Activated T-helper 2 cell treated with anti-CD3 and anti-CD28 coated beads, Interferon-gamma antibody, Interleukin-2, Interleukin-4, amounts not matched to agents 10 μg/mL and 5 μg/mL and 100 μg/mL, durations not matched to agents 14 hours and 24 hours and 36 hours (primary cell): ENCODE data around the gene PAX7. TPM values are rescaled to one million over a fixed set of nuclear protein-coding genes. Genes with fewer than 3 reads are reported as not detected.

Experiments
- DNase-seq: peaks from one replicate; pipeline ENCODE4 v3.0.0; 2021; ENCODE audit warnings: low spot score
- H3K27ac Mint-ChIP-seq: one replicate; pipeline ENCODE4 v1.8.0; 2021; ENCODE audit warnings: mixed read lengths
- H3K27me3 Mint-ChIP-seq: one replicate; pipeline ENCODE4 v1.8.0; 2021; ENCODE audit warnings: low read depth, mixed read lengths
- H3K36me3 Mint-ChIP-seq: one replicate; pipeline ENCODE4 v1.8.0; 2021; ENCODE audit warnings: low read depth, mixed read lengths
- H3K4me1 Mint-ChIP-seq: one replicate; pipeline ENCODE4 v1.8.0; 2021; ENCODE audit warnings: low read depth, mixed read lengths
- H3K4me3 Mint-ChIP-seq: one replicate; pipeline ENCODE4 v1.8.0; 2021; ENCODE audit warnings: low read depth, mild to moderate bottlenecking, moderate library complexity, mixed read lengths
- H3K9me3 Mint-ChIP-seq: one replicate; pipeline ENCODE4 v1.8.0; 2021; ENCODE audit warnings: mixed read lengths
- intact Hi-C: fragments of 100-400 bp; cut with micrococcal nuclease; formaldehyde crosslinking; loops from one replicate; pipeline ENCODE4 v1.15.1; 2023
- total RNA-seq: library from RNA; stranded (reverse); gene quantifications from 2 replicates; pipeline ENCODE4 v1.2.3, GENCODE V29; 2022

The PAX7 gene
- total RNA-seq, 1 donor from 2014 or later = not detected

GRCh38 chr1:18726368-18726767 is 95.7 kb downstream of the PAX7 start:
- intact Hi-C loops = no loop called here
- no peak for DNase-seq
- H3K4me3 Mint-ChIP-seq = no peak overlapping the region
- H3K36me3 Mint-ChIP-seq = no peaks in the 10 kb centered on the region
- H3K27ac Mint-ChIP-seq = no peak overlapping the region
- no peaks in the 10 kb centered on the region for H3K4me1 Mint-ChIP-seq
- H3K9me3 Mint-ChIP-seq = no peaks in the 10 kb centered on the region
- peaks cover 39% of the 10 kb centered on the region for H3K27me3 Mint-ChIP-seq

- Mint-ChIP-seq H3K36me3 (no peaks in the 10 kb centered on the region), H3K9me3 (no peaks in the 10 kb centered on the region), H3K27ac (no peak overlapping the region), H3K4me3 (no peak overlapping the region), H3K4me1 (no peaks in the 10 kb centered on the region), H3K27me3 (peaks cover 33% of the 10 kb centered on the region)
- intact Hi-C loops = no loop called here
- no peak for DNase-seq
These were observed 97.3 kb downstream of the PAX7 start for GRCh38 chr1:18727956-18728355.

GRCh38 chr1:18730321-18730720 is 99.7 kb downstream of the PAX7 start:
- H3K36me3 Mint-ChIP-seq = no peaks in the 10 kb centered on the region
- H3K4me1 Mint-ChIP-seq = no peaks in the 10 kb centered on the region
- intact Hi-C loops = no loop called here
- H3K4me3 Mint-ChIP-seq = no peak overlapping the region
- peaks cover 23% of the 10 kb centered on the region for H3K27me3 Mint-ChIP-seq
- H3K27ac Mint-ChIP-seq = no peak overlapping the region
- H3K9me3 Mint-ChIP-seq = no peaks in the 10 kb centered on the region
- no peak for DNase-seq

GRCh38 chr1:18731148-18731547 is 100.5 kb downstream of the PAX7 start:
- peaks cover 15% of the 10 kb centered on the region for H3K27me3 Mint-ChIP-seq
- no peaks in the 10 kb centered on the region for H3K9me3 Mint-ChIP-seq
- DNase-seq = no peak

GRCh38 chr1:18731591-18732235 is 101.1 kb downstream of the PAX7 start:
- Mint-ChIP-seq H3K9me3 (no peaks in the 10 kb centered on the region), H3K36me3 (no peaks in the 10 kb centered on the region), H3K27me3 (peaks cover 12% of the 10 kb centered on the region), H3K27ac (no peak overlapping the region), H3K4me3 (no peak overlapping the region), H3K4me1 (no peaks in the 10 kb centered on the region)
- DNase-seq = no peak
- intact Hi-C loops = no loop called here

More at GRCh38 chr1:18731148-18731547, 100.5 kb downstream of the PAX7 start:
- no peak overlapping the region for H3K27ac Mint-ChIP-seq
- H3K4me3 Mint-ChIP-seq = no peak overlapping the region
- intact Hi-C loops = no loop called here
- H3K4me1 Mint-ChIP-seq = no peaks in the 10 kb centered on the region
- no peaks in the 10 kb centered on the region for H3K36me3 Mint-ChIP-seq

- no peak for DNase-seq
- Mint-ChIP-seq H3K27me3 (peaks cover 5% of the 10 kb centered on the region), H3K4me3 (no peak overlapping the region), H3K27ac (no peak overlapping the region), H3K36me3 (no peaks in the 10 kb centered on the region), H3K4me1 (no peaks in the 10 kb centered on the region), H3K9me3 (no peaks in the 10 kb centered on the region)
- intact Hi-C loops = no loop called here
These were observed 102.0 kb downstream of the PAX7 start for GRCh38 chr1:18732686-18733085.

GRCh38 chr1:18734001-18734400 is 103.4 kb downstream of the PAX7 start:
- H3K4me3 Mint-ChIP-seq = no peak overlapping the region
- intact Hi-C loops = no loop called here
- no peaks in the 10 kb centered on the region for H3K9me3 Mint-ChIP-seq
- H3K27me3 Mint-ChIP-seq = peaks cover 4% of the 10 kb centered on the region
- H3K36me3 Mint-ChIP-seq = no peaks in the 10 kb centered on the region
- no peak overlapping the region for H3K27ac Mint-ChIP-seq
- DNase-seq = no peak
- no peaks in the 10 kb centered on the region for H3K4me1 Mint-ChIP-seq

- Mint-ChIP-seq H3K9me3 (no peaks in the 10 kb centered on the region), H3K27me3 (peaks cover 4% of the 10 kb centered on the region)
These were observed 104.0 kb downstream of the PAX7 start for GRCh38 chr1:18734461-18735223.

GRCh38 chr1:18735224-18735997 is 104.8 kb downstream of the PAX7 start:
- no peaks in the 10 kb centered on the region for H3K36me3 Mint-ChIP-seq
- H3K9me3 Mint-ChIP-seq = no peaks in the 10 kb centered on the region
- H3K27ac Mint-ChIP-seq = no peak overlapping the region
- DNase-seq = no peak
- H3K4me1 Mint-ChIP-seq = no peaks in the 10 kb centered on the region
- H3K27me3 Mint-ChIP-seq = peaks cover 4% of the 10 kb centered on the region
- H3K4me3 Mint-ChIP-seq = no peak overlapping the region
- intact Hi-C loops = no loop called here

More at GRCh38 chr1:18734461-18735223, 104.0 kb downstream of the PAX7 start:
- H3K4me1 Mint-ChIP-seq = no peaks in the 10 kb centered on the region
- intact Hi-C loops = no loop called here
- DNase-seq = no peak
- no peaks in the 10 kb centered on the region for H3K36me3 Mint-ChIP-seq
- H3K27ac Mint-ChIP-seq = no peak overlapping the region
- no peak overlapping the region for H3K4me3 Mint-ChIP-seq

GRCh38 chr1:18736958-18737357 is 106.3 kb downstream of the PAX7 start:
- Mint-ChIP-seq H3K4me3 (no peak overlapping the region), H3K4me1 (no peaks in the 10 kb centered on the region), H3K27ac (no peak overlapping the region), H3K9me3 (no peaks in the 10 kb centered on the region), H3K27me3 (peaks cover 2% of the 10 kb centered on the region), H3K36me3 (no peaks in the 10 kb centered on the region)
- intact Hi-C loops = no loop called here
- DNase-seq = no peak

- Mint-ChIP-seq H3K9me3 (no peaks in the 10 kb centered on the region), H3K27me3 (no peaks in the 10 kb centered on the region), H3K27ac (no peak overlapping the region), H3K4me1 (no peaks in the 10 kb centered on the region), H3K36me3 (no peaks in the 10 kb centered on the region), H3K4me3 (no peak overlapping the region)
- intact Hi-C loops = no loop called here
- DNase-seq = no peak
These were observed 107.5 kb downstream of the PAX7 start for GRCh38 chr1:18738126-18738525.

- H3K4me3 Mint-ChIP-seq = no peak overlapping the region
- H3K27me3 Mint-ChIP-seq = no peaks in the 10 kb centered on the region
- intact Hi-C loops = no loop called here
- H3K4me1 Mint-ChIP-seq = no peaks in the 10 kb centered on the region
- H3K36me3 Mint-ChIP-seq = no peaks in the 10 kb centered on the region
- H3K27ac Mint-ChIP-seq = no peak overlapping the region
- DNase-seq = no peak
- no peaks in the 10 kb centered on the region for H3K9me3 Mint-ChIP-seq
These were observed 108.0 kb downstream of the PAX7 start for GRCh38 chr1:18738617-18739016.

GRCh38 chr1:18739408-18739807 is 108.8 kb downstream of the PAX7 start:
- Mint-ChIP-seq H3K4me3 (no peak overlapping the region), H3K27me3 (no peaks in the 10 kb centered on the region), H3K27ac (no peak overlapping the region), H3K9me3 (no peaks in the 10 kb centered on the region), H3K4me1 (no peaks in the 10 kb centered on the region), H3K36me3 (no peaks in the 10 kb centered on the region)
- DNase-seq = no peak
- intact Hi-C loops = no loop called here
